ENCODE data around the gene TIMP3.

- TF ChIP-seq POLR2AphosphoS5 (IDR thresholded peaks at IDR 0.05) (peak in 1 of 3 donors; percentile 59), CTCF (IDR thresholded peaks at IDR 0.05 in 8 of 11, conservative IDR thresholded peaks at IDR 0.05 in 3 of 11) (no peak), POLR2A (IDR thresholded peaks at IDR 0.05) (no peak)
Observed at GRCh38 chr22:32859743-32860142, 58.2 kb downstream of the TIMP3 start.

All from spleen (tissue), 7 donors.